A549 (cell line): ENCODE measurements around the gene DSG3. TPM values are rescaled to one million over a fixed set of nuclear protein-coding genes. Genes with fewer than 3 reads are reported as not detected.

Source experiments
- ATAC-seq, 2 experiments: fragments of 200-7000 bp in 1 of 2; fragments of >200 bp in 1 of 2; cut with Nextera tagmentation in 1 of 2; cut with Tn5 transposase in 1 of 2; 3 replicates each; pipeline versions ENCODE4 v1.8.0 to v1.9.1; 2018 to 2020; ENCODE audit warnings: mild to moderate bottlenecking in 1 of 2, moderate library complexity in 1 of 2
- CTCF ChIA-PET: fragments of 300-600 bp; sonication (Branson Sonifier 250); formaldehyde crosslinking; extraction: SDS; loops from one replicate; lab custom pipeline; 2021; ENCODE audit warnings: antibody characterized with exemption, inconsistent platforms; lab: Yijun Ruan, JAX
- POLR2A ChIA-PET: fragments of 350-600 bp; formaldehyde crosslinking; extraction: SDS; loops from one replicate; lab custom pipeline; 2021; ENCODE audit warnings: antibody characterized with exemption, inconsistent platforms; lab: Yijun Ruan, JAX
- DNase-seq, 2 experiments: peaks; one replicate each; pipeline versions ENCODE4 v3.0.0 to v3.0.0-alpha.2; 2011 to 2016; ENCODE audit warnings: low read depth in 1 of 2, low spot score in 1 of 2
- FAIRE-seq: peaks from 2 replicates; lab custom pipeline; 2011; peaks lifted over from hg19 to GRCh38; lab: Jason Lieb, UNC
- H3K27ac ChIP-seq, 2 experiments: fragments of >200 bp; sonication (Bioruptor Twin); formaldehyde crosslinking; 3 replicates each; pipeline ENCODE4 v1.5.1; 2016 to 2017
- H3K4me1 ChIP-seq: fragments of >200 bp; sonication (Bioruptor Twin); formaldehyde crosslinking; 3 replicates; pipeline ENCODE4 v1.6.1; 2016
- H3K4me2 ChIP-seq: fragments of >200 bp; sonication (Bioruptor Twin); formaldehyde crosslinking; 3 replicates; pipeline ENCODE4 v1.6.1; 2016
- H3K4me3 ChIP-seq: fragments of >200 bp; sonication (Bioruptor Twin); formaldehyde crosslinking; 3 replicates; pipeline ENCODE4 v1.5.1; 2016
- H3K9me3 ChIP-seq: fragments of >200 bp; sonication (Bioruptor Twin); formaldehyde crosslinking; 3 replicates; pipeline ENCODE4 v1.6.1; 2016
- CEBPB ChIP-seq, 2 experiments: fragments of >200 bp in 1 of 2; sonication (Bioruptor Twin) in 1 of 2; formaldehyde crosslinking in 1 of 2; IDR thresholded peaks; 2 replicates each; pipeline ENCODE4 v1.6.1; 2012 to 2016
- CHD2 ChIP-seq: fragments of 150-350 bp; IDR thresholded peaks from 2 replicates; pipeline ENCODE4 v1.6.1; 2014; ENCODE audit warnings: low read length; ENCODE audit not compliant: partially characterized antibody
- CTCF ChIP-seq: fragments of >200 bp; sonication (Bioruptor Twin); formaldehyde crosslinking; IDR thresholded peaks from 3 replicates; pipeline ENCODE4 v1.5.1; 2016
- E2F6 ChIP-seq: IDR thresholded peaks from 2 replicates; pipeline ENCODE4 v1.6.1; 2012; ENCODE audit warnings: low read depth, borderline replicate concordance
- FOSB ChIP-seq: fragments of 250-450 bp; sonication (Bioruptor Pico); IDR thresholded peaks from 2 replicates; pipeline ENCODE4 v1.5.0; 2020; ENCODE audit warnings: mild to moderate bottlenecking, moderate library complexity
- HOXB5 ChIP-seq: fragments of 250-450 bp; sonication (Bioruptor Pico); IDR thresholded peaks from 2 replicates; pipeline ENCODE4 v1.5.0; 2020; ENCODE audit warnings: mild to moderate bottlenecking, moderate library complexity
- MAFK ChIP-seq: fragments of 450-650 bp; IDR thresholded peaks from 2 replicates; pipeline ENCODE4 v1.6.1; 2014; ENCODE audit not compliant: partially characterized antibody
- MAX ChIP-seq: IDR thresholded peaks from 2 replicates; pipeline ENCODE4 v1.6.1; 2012
- PHF8 ChIP-seq: fragments of 200-600 bp; sonication (generic); IDR thresholded peaks from 2 replicates; pipeline ENCODE4 v1.6.1; 2016; ENCODE audit warnings: low read depth, mild to moderate bottlenecking, antibody characterized with exemption, moderate library complexity, borderline replicate concordance
- POLR2AphosphoS2 ChIP-seq: conservative IDR thresholded peaks from 2 replicates; pipeline ENCODE4 v1.6.1; 2012; ENCODE audit warnings: low read length, improper control_type of control experiment, inconsistent platforms
- RAD21 ChIP-seq, 2 experiments: fragments of >200 bp in 1 of 2; sonication (Bioruptor Twin) in 1 of 2; formaldehyde crosslinking in 1 of 2; IDR thresholded peaks in 1 of 2; conservative IDR thresholded peaks in 1 of 2; 2 replicates in 1 of 2; 3 replicates in 1 of 2; pipeline ENCODE4 v1.6.1; 2012 to 2018; ENCODE audit warnings: inconsistent platforms in 1 of 2
- SMC3 ChIP-seq: fragments of >200 bp; sonication (Bioruptor Twin); formaldehyde crosslinking; IDR thresholded peaks from 3 replicates; pipeline ENCODE4 v1.6.1; 2018; ENCODE audit warnings: inconsistent platforms
- SREBF2 ChIP-seq: fragments of 450-650 bp; IDR thresholded peaks from 2 replicates; pipeline ENCODE4 v1.6.1; 2014; ENCODE audit warnings: mild to moderate bottlenecking, moderate library complexity
- ZNF302 ChIP-seq: fragments of 250-450 bp; sonication (Bioruptor Pico); IDR thresholded peaks from 2 replicates; pipeline ENCODE4 v1.9.0; 2021; ENCODE audit warnings: inconsistent platforms, mild to moderate bottlenecking, moderate library complexity
- WGBS: methylation state at CpG from one replicate; pipeline ENCODE4 v1.1.6; 2017; ENCODE audit errors: missing lambda C conversion rate; 5-methylcytosine and 5-hydroxymethylcytosine counted together
- polyA plus RNA-seq, 4 experiments: library from polyadenylated mRNA; depleted of rRNA in 3 of 4; stranded (reverse); fragments of >200 nt; fragmentation: RNase III in 1 of 4; extraction: RNeasy Plus Mini Kit Qiagen cat#74134 plus additional on column Dnase treatment in 1 of 4; gene quantifications; 2 replicates in 3 of 4; 3 replicates in 1 of 4; pipeline ENCODE4 v1.2.3, GENCODE V29; 2011 to 2017

DSG3 gene
- polyA plus RNA-seq, 2 of the 4 experiments (the other 2 are of a cell fraction), result 0.01 to 0.03 TPM

- DNase-seq, result no peak
- no peak for TF ChIP-seq HOXB5 (CRISPR knock-in tag)
- TF ChIP-seq MAX, result peak; percentile 38; the same call in 1 of the 2 replicates
- TF ChIP-seq CTCF, result no peak
- TF ChIP-seq, all 56 proteins: peak for 1
- CTCF ChIA-PET, result interaction anchor here (2.2 to 2.8 kb wide), 2 partner anchors 11 to 14 kb away, joined by 5 to 7 read pairs; no protein-coding TSS in a partner anchor
- H3K4me3 ChIP-seq, result peak overlapping the region; percentile 96
- peak overlapping the region; percentile 87 to 98 for H3K27ac ChIP-seq
- WGBS, result 2% methylated on average over 22 of the region's 22 CpGs
- POLR2A ChIA-PET, result no interaction called here
- peaks cover 11% of the 10 kb centered on the region; the same call in 1 of the 3 replicates for H3K4me1 ChIP-seq
- H3K9me3 ChIP-seq, result no peaks in the 10 kb centered on the region
- peak overlapping the region; percentile 99 for H3K4me2 ChIP-seq
- FAIRE-seq (no peak), ATAC-seq (peak in 1 of 2 experiments; percentile 41; a peak in 2 of 6 replicates)
These were observed 51.3 kb downstream of the DSG3 start for GRCh38 chr18:31498574-31499524.

- Histone ChIP-seq H3K27ac (no peak overlapping the region), H3K4me2 (peak overlapping the region; percentile 99; the same call in 2 of the 3 replicates), H3K4me1 (peaks cover 11% of the 10 kb centered on the region; the same call in 1 of the 3 replicates), H3K4me3 (no peak overlapping the region), H3K9me3 (no peaks in the 10 kb centered on the region)
- FAIRE-seq (no peak), ATAC-seq (no peak), DNase-seq (no peak)
- TF ChIP-seq ZNF302 (CRISPR knock-in tag), result no peak
- TF ChIP-seq CHD2, result no peak
- no peak for TF ChIP-seq FOSB
- WGBS, result 91% methylated on average over 6 of the region's 6 CpGs
- POLR2A ChIA-PET, result no interaction called here
- CTCF ChIA-PET, result interaction anchor here (0.6 to 8.0 kb wide), 5 partner anchors 12 to 501 kb away, joined by 3 to 55 read pairs (median 5); no protein-coding TSS in a partner anchor
These were observed 52.6 kb downstream of the DSG3 start for GRCh38 chr18:31500051-31500688.

- Histone ChIP-seq H3K4me1 (peaks cover 11% of the 10 kb centered on the region; the same call in 2 of the 3 replicates), H3K27ac (no peak overlapping the region), H3K4me2 (no peak overlapping the region), H3K9me3 (no peaks in the 10 kb centered on the region), H3K4me3 (no peak overlapping the region)
- 98% methylated on average over 4 of the region's 4 CpGs for WGBS
- no peak for DNase-seq
- CTCF ChIA-PET, result interaction anchor here (8.0 kb wide), 1 partner anchor 80 kb away, joined by 55 read pairs; no protein-coding TSS in a partner anchor
- TF ChIP-seq SREBF2 (no peak), E2F6 (no peak), POLR2AphosphoS2 (no peak), PHF8 (no peak), RAD21 (conservative IDR thresholded peaks at IDR 0.05 in 1 of 2, IDR thresholded peaks at IDR 0.05 in 1 of 2) (no peak), CEBPB (IDR thresholded peaks at IDR 0.05) (no peak), MAX (no peak), MAFK (no peak), SMC3 (no peak)
- POLR2A ChIA-PET, result no interaction called here
- no peak for ATAC-seq
- FAIRE-seq, result no peak
These were observed 55.5 kb downstream of the DSG3 start for GRCh38 chr18:31503011-31503410.
